Lung (tissue), 12 donors: ENCODE measurements around the gene GDF15. TPM values are rescaled to one million over a fixed set of nuclear protein-coding genes. Genes with fewer than 3 reads are reported as not detected.
A peak's percentile ranks its signal among the peaks of the same experiment; 100 is the strongest.

ENCODE experiments used
- ATAC-seq: fragments of 200-7000 bp; cut with Tn5 transposase; one replicate; pipeline ENCODE4 v1.9.1; 2020; ENCODE audit warnings: moderate number of reproducible peaks; ENCODE audit not compliant: insufficient read depth, low FRiP score
- DNase-seq, 3 donors: peaks; one replicate each; pipeline ENCODE4 v3.0.0-alpha.2; 2013 to 2017
- H3K27ac ChIP-seq, 2 donors: one replicate each; pipeline ENCODE4 v1.5.1; 2013; ENCODE audit warnings: mild to moderate bottlenecking in 2 of 2, moderate library complexity in 2 of 2, control low read depth in 1 of 2, inconsistent platforms in 1 of 2, low read depth in 1 of 2, low read length in 1 of 2
- H3K27me3 ChIP-seq, 3 donors: one replicate each; pipeline ENCODE4 v1.5.1; 2013; ENCODE audit warnings: low read length in 2 of 3; ENCODE audit not compliant: control insufficient read depth in 3 of 3, insufficient read depth in 3 of 3
- H3K36me3 ChIP-seq, 4 donors: one replicate each; pipeline ENCODE4 v1.5.1; 2013; ENCODE audit warnings: low read length in 4 of 4, mild to moderate bottlenecking in 1 of 4, moderate library complexity in 1 of 4; ENCODE audit not compliant: control insufficient read depth in 4 of 4, insufficient read depth in 4 of 4
- H3K4me1 ChIP-seq, 5 donors: one replicate each; pipeline ENCODE4 v1.5.1; 2013; ENCODE audit warnings: low read length in 5 of 5, mild to moderate bottlenecking in 2 of 5, moderate library complexity in 1 of 5; ENCODE audit not compliant: control insufficient read depth in 5 of 5, insufficient read depth in 5 of 5
- H3K4me3 ChIP-seq: one replicate; pipeline ENCODE4 v1.5.1; 2013; ENCODE audit warnings: mild to moderate bottlenecking, control low read depth, moderate library complexity
- H3K9ac ChIP-seq, 2 donors: one replicate each; pipeline ENCODE4 v1.5.1; 2013; ENCODE audit warnings: low read length in 2 of 2, control low read depth in 1 of 2; ENCODE audit not compliant: insufficient read depth in 1 of 2
- H3K9me3 ChIP-seq, 4 donors: one replicate each; pipeline ENCODE4 v1.5.1; 2013; ENCODE audit warnings: low read length in 3 of 4, mild to moderate bottlenecking in 1 of 4, moderate library complexity in 1 of 4; ENCODE audit not compliant: control insufficient read depth in 4 of 4, insufficient read depth in 3 of 4
- CTCF ChIP-seq: IDR thresholded peaks from 2 replicates; pipeline ENCODE4 v1.5.1; 2012; ENCODE audit warnings: mild to moderate bottlenecking; ENCODE audit errors: control extremely low read depth, extremely low read depth
- WGBS, 2 donors: extraction: QIAGEN DNeasy Blood & Tissue Kit; methylation state at CpG; one replicate each; pipeline ENCODE4 v1.1.7; 2013; 5-methylcytosine and 5-hydroxymethylcytosine counted together
- polyA plus RNA-seq, 2 donors: library from polyadenylated mRNA; stranded (reverse); fragments of 200-250 nt; gene quantifications; one replicate each; pipeline ENCODE4 v1.2.1, GENCODE V29; 2013
- total RNA-seq, 2 donors: library from RNA; depleted of rRNA in 1 of 2; stranded (reverse); fragments of >200 nt in 1 of 2; gene quantifications; one replicate each; pipeline ENCODE4 v1.2.1, GENCODE V29; 2014 to 2021
- donor health status: control.
- donor health status: control.
- donor health status: Bipolar disorder and iron deficiency.
- donor health status: healthy.
- donor health status: DM: yes; HTN: yes; CAD: no.

GDF15 gene
- total and polyA plus RNA-seq, 4 donors = 45.4 to 119 (median 56.8) TPM

DNA sequence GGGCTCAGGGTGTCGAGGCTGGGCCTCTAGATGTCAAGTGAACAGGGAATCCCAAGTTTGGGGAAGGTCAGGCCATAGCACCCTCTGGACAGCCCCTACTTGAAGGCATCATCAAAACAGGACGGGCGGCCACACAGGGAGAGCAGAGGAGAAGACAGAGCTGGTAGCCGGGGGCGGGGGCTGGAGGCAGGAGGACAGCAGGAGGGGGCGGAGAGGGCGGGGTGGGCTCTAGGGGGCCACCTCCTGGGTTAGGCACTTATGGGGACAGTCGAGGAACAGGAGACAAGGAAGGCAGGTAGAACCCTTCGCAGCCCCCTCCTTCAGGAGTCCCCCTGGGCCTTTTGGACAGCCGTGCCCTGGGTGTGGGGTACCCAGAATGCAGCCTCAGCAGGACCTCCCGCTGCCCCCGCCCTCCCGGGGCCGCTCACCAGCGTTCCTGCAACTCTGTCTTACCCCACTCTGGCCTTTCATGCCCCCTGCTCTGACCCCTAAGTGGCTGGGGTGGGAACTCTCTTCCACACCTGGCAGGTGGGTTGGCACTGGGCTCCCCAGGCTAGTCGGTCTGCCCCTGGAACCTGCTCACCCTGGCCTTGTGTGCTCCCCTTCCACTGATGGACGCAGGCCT is 39.0 kb downstream of the GDF15 start:
- H3K9me3 ChIP-seq = no peaks in the 10 kb centered on the region
- peaks cover 0 to 36% (median 21%) of the 10 kb centered on the region in 5 donors for H3K4me1 ChIP-seq
- no peaks in the 10 kb centered on the region for H3K27me3 ChIP-seq
- ATAC-seq (no peak), DNase-seq (no peak)
- peaks cover 0 to 6% (median 0%) of the 10 kb centered on the region in 4 donors for H3K36me3 ChIP-seq
- 88 to 93% methylated on average over 15 to 17 of the region's 17 CpGs for WGBS, 2 donors
- H3K27ac ChIP-seq = no peak overlapping the region
- TF ChIP-seq CTCF = no peak
- no peak overlapping the region for H3K9ac ChIP-seq
- no peak overlapping the region for H3K4me3 ChIP-seq

DNA sequence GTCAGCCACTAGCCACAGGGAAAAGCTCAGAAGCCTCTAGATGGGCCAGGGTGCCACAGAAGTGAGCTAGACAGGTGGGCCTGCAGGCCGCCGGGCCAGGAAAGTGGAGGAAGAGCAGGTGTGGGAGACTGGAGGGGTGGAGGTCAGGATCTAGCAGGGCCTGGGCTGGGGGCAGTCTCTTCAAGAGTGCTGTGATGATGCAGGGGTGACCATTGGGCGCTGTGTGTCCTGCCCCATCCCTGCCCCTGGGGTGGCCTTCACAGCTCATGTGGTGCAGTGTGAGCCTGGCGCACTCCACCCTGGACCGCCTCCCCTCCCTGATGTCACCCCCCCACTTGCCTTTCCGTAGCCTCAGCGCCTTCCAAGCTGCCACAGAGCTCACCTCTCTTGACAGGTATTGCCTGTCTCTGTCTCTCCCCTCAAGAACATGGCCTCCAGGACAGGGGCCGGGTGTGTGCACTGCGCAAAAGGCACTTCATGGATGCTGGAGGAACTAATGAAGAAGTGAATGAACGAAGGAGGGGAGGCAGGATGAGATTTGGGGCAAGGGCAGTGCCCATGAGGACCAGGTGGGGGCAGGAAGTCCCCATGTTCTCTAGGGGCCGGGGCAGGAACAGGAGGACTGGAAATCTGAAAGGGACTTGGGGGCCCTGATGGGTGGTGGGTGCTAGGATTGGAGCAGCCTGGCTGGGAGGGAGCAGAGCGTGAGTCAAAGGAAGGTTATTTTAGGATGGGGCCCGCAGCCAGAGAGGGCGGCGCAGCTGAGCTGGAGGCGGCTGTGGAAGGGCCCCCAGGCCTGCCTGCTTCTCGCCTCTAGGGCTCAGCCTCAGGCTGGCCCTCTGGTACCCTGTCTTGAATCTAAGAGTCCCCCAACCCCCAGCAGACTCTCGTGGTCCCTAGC is 39.8 kb downstream of the GDF15 start:
- Histone ChIP-seq H3K4me3 (no peak overlapping the region), H3K9ac (no peak overlapping the region), H3K36me3 (peaks cover 0 to 8% (median 0%) of the 10 kb centered on the region in 4 donors), H3K4me1 (peaks cover 0 to 30% (median 16%) of the 10 kb centered on the region in 5 donors), H3K9me3 (no peaks in the 10 kb centered on the region), H3K27ac (peak overlapping the region; percentile 14 to 44), H3K27me3 (no peaks in the 10 kb centered on the region)
- TF ChIP-seq CTCF = no peak
- DNase-seq (no peak), ATAC-seq (no peak)
- 78 to 84% methylated on average over 17 to 18 of the region's 18 CpGs for WGBS, 2 donors

DNA sequence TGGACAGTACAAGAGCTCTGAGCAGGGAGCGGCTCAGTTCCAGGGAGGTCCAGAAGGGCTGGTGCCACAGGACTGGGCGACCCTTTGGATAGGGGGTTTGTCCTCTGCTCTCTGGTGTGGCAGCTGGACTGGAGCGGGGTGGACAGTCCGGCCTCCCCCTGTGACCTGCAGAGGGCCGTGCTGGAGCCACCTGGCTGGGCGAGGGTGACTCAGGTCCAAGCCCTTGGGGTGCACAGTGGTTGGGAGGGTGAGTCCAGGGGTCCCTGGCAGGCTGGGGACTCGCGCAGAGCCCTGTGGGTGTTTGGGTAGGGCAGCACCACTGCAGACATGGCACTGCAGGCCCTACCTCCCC is 40.4 kb downstream of the GDF15 start:
- Histone ChIP-seq H3K36me3 (peaks cover 0 to 11% (median 0%) of the 10 kb centered on the region in 4 donors), H3K27me3 (no peaks in the 10 kb centered on the region), H3K4me1 (peaks cover 0 to 24% (median 10%) of the 10 kb centered on the region in 5 donors), H3K4me3 (no peak overlapping the region), H3K9me3 (no peaks in the 10 kb centered on the region), H3K9ac (no peak overlapping the region), H3K27ac (peak overlapping the region in 1 of 2 donors; percentile 44)
- WGBS, 2 donors = 88 to 90% methylated on average over 8 of the region's 8 CpGs
- DNase-seq (no peak), ATAC-seq (no peak)
- TF ChIP-seq CTCF = no peak
